RWPE2 (cell line): ENCODE results near the gene CALU.

ENCODE experiments used
- ATAC-seq: fragments of 200-7000 bp; cut with Tn5 transposase; 3 replicates; pipeline ENCODE4 v1.9.1; 2021; ENCODE audit warnings: low read depth
- DNase-seq: peaks from one replicate; pipeline ENCODE4 v3.0.0-alpha.2; 2020; ENCODE audit warnings: low spot score
- H3K27ac ChIP-seq: fragments of 450-650 bp; 2 replicates; pipeline ENCODE4 v1.5.1; 2017; ENCODE audit warnings: mild to moderate bottlenecking; ENCODE audit not compliant: poor library complexity, severe bottlenecking
- H3K27me3 ChIP-seq: fragments of 250-450 bp; sonication (Bioruptor Pico); 2 replicates; pipeline ENCODE4 v1.5.1; 2021; ENCODE audit warnings: mild to moderate bottlenecking, moderate library complexity; ENCODE audit not compliant: insufficient read depth, poor library complexity, severe bottlenecking
- H3K36me3 ChIP-seq: fragments of 250-450 bp; sonication (Bioruptor Pico); 2 replicates; pipeline ENCODE4 v1.5.1; 2020; ENCODE audit warnings: low read depth, mild to moderate bottlenecking, moderate library complexity
- H3K4me1 ChIP-seq: fragments of 250-450 bp; sonication (Bioruptor Pico); 2 replicates; pipeline ENCODE4 v1.5.1; 2021; ENCODE audit warnings: mild to moderate bottlenecking, moderate library complexity; ENCODE audit not compliant: insufficient read depth, poor library complexity, severe bottlenecking
- H3K4me3 ChIP-seq: fragments of 250-450 bp; sonication (Bioruptor Pico); 2 replicates; pipeline ENCODE4 v1.5.1; 2021; ENCODE audit warnings: mild to moderate bottlenecking, moderate library complexity; ENCODE audit not compliant: severe bottlenecking
- H3K9me3 ChIP-seq: fragments of 250-450 bp; sonication (Bioruptor Pico); 2 replicates; pipeline ENCODE4 v1.5.1; 2021; ENCODE audit warnings: mild to moderate bottlenecking, moderate library complexity; ENCODE audit not compliant: severe bottlenecking
- TF ChIP-seq, protein P1 (sequence below): fragments of 450-650 bp; IDR thresholded peaks from one replicate; pipeline ENCODE4 v1.5.1; 2017; ENCODE audit warnings: mild to moderate bottlenecking, moderate library complexity; ENCODE audit not compliant: poor library complexity, severe bottlenecking

Gene CALU

GRCh38 chr7:128792471-128793180 is 53.5 kb downstream of the CALU start:
- H3K27ac ChIP-seq = no peak overlapping the region
- no peak for ATAC-seq

GRCh38 chr7:128793181-128793547 is 54.0 kb downstream of the CALU start:
- Histone ChIP-seq H3K27me3 (no peaks in the 10 kb centered on the region), H3K27ac (no peak overlapping the region), H3K4me1 (no peaks in the 10 kb centered on the region), H3K9me3 (no peaks in the 10 kb centered on the region), H3K36me3 (no peaks in the 10 kb centered on the region), H3K4me3 (no peak overlapping the region)
- TF ChIP-seq, protein P1, sequence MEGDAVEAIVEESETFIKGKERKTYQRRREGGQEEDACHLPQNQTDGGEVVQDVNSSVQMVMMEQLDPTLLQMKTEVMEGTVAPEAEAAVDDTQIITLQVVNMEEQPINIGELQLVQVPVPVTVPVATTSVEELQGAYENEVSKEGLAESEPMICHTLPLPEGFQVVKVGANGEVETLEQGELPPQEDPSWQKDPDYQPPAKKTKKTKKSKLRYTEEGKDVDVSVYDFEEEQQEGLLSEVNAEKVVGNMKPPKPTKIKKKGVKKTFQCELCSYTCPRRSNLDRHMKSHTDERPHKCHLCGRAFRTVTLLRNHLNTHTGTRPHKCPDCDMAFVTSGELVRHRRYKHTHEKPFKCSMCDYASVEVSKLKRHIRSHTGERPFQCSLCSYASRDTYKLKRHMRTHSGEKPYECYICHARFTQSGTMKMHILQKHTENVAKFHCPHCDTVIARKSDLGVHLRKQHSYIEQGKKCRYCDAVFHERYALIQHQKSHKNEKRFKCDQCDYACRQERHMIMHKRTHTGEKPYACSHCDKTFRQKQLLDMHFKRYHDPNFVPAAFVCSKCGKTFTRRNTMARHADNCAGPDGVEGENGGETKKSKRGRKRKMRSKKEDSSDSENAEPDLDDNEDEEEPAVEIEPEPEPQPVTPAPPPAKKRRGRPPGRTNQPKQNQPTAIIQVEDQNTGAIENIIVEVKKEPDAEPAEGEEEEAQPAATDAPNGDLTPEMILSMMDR = no peak
- DNase-seq (no peak), ATAC-seq (no peak)

More at GRCh38 chr7:128792471-128793180, 53.5 kb downstream of the CALU start:
- Histone ChIP-seq H3K36me3 (no peaks in the 10 kb centered on the region), H3K9me3 (no peaks in the 10 kb centered on the region), H3K27me3 (no peaks in the 10 kb centered on the region), H3K4me3 (no peak overlapping the region), H3K4me1 (no peaks in the 10 kb centered on the region)
- no peak for DNase-seq
- TF ChIP-seq, protein P1 = no peak

DNA sequence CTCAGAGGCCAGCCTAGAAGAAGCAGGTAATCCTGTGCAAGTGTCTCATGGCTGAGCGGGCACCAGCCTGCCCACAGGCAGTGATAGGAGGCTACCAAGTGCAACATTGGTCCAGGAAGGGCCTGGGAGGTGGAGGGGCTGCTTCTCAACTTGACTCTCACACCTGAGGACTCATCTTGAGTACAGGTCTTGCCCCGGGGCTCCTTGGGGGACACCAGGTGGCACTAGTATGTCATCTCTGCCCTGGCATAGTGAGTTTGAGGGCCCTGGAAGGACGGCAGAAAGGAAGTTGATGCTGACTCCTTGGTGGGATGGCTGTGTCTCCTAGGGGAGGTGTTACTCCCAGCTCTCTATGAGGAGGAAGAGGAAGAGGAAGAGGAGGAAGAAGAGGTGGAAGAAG is 54.9 kb downstream of the CALU start:
- no peak for ATAC-seq

DNA sequence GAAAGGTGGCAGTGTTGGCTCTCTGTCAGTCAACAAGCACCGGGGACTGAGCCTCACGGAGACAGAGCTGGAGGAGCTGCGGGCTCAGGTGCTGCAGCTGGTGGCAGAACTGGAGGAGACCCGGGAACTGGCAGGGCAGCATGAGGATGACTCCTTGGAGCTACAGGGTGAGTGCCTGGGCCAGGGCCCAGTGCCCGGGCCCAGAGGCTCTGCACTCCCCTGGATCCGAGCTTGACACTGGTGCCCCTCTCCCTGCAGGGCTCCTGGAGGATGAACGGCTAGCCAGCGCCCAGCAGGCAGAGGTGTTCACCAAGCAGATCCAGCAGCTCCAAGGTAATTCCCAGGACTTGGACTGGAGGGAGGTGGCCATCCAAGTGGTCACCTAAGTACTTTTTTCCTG is 55.3 kb downstream of the CALU start:
- Histone ChIP-seq H3K4me3 (no peak overlapping the region), H3K36me3 (no peaks in the 10 kb centered on the region), H3K27me3 (no peaks in the 10 kb centered on the region), H3K9me3 (no peaks in the 10 kb centered on the region), H3K27ac (no peak overlapping the region), H3K4me1 (no peaks in the 10 kb centered on the region)
- TF ChIP-seq, protein P1 = no peak
- ATAC-seq = no peak
- no peak for DNase-seq

More for the DNA sequence above, 54.9 kb downstream of the CALU start:
- Histone ChIP-seq H3K9me3 (no peaks in the 10 kb centered on the region), H3K4me3 (no peak overlapping the region), H3K4me1 (no peaks in the 10 kb centered on the region), H3K27me3 (no peaks in the 10 kb centered on the region), H3K27ac (no peak overlapping the region), H3K36me3 (no peaks in the 10 kb centered on the region)
- no peak for DNase-seq
- TF ChIP-seq, protein P1 = no peak

- no peak for ATAC-seq
- H3K36me3 ChIP-seq = no peaks in the 10 kb centered on the region
- H3K27ac ChIP-seq = no peak overlapping the region
- TF ChIP-seq, protein P1 = no peak
- H3K4me1 ChIP-seq = no peaks in the 10 kb centered on the region
- no peaks in the 10 kb centered on the region for H3K27me3 ChIP-seq
- no peak overlapping the region for H3K4me3 ChIP-seq
- no peak for DNase-seq
- no peaks in the 10 kb centered on the region for H3K9me3 ChIP-seq
Observed at GRCh38 chr7:128795129-128795528, 56.0 kb downstream of the CALU start.
